CD4-positive, alpha-beta T cell treated with Interleukin-10 for 1 hour (primary cell): ENCODE results near the gene C1QTNF2.

Source experiments
- DNase-seq: peaks from one replicate; pipeline ENCODE4 v3.0.0-alpha.2; 2020

Gene C1QTNF2, protein sequence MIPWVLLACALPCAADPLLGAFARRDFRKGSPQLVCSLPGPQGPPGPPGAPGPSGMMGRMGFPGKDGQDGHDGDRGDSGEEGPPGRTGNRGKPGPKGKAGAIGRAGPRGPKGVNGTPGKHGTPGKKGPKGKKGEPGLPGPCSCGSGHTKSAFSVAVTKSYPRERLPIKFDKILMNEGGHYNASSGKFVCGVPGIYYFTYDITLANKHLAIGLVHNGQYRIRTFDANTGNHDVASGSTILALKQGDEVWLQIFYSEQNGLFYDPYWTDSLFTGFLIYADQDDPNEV

DNA sequence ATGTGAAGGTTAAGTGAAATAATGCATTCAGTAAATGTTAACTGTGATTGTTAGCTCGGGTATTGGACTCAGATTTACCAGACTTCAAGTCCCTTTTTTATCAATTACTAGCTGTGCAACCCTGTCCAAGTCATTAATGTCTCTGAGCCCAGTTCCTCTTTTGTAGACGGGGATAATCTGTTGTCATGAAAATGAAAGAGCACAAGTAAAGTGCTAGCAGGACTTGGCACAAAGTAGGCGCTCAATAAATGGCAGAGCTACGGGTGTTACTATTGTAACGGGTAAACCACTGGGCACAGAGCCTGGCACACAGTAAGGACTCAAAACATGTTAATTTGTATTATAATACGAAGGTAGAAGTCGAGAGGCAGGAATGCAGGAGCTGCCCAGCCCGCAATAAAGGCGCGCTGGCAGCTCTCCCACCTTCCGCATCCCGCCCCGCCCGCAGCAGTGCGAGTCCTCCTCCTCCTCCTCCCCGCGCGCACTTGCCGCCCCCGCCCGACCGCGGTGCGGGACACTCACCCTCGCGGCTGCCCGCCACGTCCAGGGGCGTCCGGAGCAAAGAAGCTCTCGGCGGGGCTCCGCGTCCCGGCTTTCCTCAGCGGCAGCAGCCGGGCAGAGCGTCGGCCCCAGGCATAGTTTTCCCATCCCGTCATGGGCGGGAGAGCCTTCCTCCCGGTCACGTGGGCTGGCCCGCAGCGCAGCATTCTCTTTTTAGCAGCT is at the start of gene C1QTNF2:
TSS of gene C1QTNF2 (minus strand) at position 637 of the 723 bp plus-strand sequence. CDS start 15,615 bp downstream, outside the sequence.
- no peak for DNase-seq

DNA sequence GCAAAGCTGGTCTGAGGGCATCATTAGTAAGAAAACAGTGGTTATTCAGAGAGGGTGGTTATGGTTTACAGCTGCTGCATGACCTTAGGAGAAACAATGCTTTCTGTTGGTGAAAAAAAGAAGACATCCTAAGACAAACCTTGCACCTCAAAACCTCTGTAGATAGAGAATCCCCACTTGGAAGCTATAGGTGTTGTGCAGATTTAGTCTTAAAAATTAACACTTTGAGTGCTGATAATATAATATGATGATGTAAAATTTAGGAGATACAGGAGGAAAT is 49.8 kb upstream of the C1QTNF2 start:
- no peak for DNase-seq

DNA sequence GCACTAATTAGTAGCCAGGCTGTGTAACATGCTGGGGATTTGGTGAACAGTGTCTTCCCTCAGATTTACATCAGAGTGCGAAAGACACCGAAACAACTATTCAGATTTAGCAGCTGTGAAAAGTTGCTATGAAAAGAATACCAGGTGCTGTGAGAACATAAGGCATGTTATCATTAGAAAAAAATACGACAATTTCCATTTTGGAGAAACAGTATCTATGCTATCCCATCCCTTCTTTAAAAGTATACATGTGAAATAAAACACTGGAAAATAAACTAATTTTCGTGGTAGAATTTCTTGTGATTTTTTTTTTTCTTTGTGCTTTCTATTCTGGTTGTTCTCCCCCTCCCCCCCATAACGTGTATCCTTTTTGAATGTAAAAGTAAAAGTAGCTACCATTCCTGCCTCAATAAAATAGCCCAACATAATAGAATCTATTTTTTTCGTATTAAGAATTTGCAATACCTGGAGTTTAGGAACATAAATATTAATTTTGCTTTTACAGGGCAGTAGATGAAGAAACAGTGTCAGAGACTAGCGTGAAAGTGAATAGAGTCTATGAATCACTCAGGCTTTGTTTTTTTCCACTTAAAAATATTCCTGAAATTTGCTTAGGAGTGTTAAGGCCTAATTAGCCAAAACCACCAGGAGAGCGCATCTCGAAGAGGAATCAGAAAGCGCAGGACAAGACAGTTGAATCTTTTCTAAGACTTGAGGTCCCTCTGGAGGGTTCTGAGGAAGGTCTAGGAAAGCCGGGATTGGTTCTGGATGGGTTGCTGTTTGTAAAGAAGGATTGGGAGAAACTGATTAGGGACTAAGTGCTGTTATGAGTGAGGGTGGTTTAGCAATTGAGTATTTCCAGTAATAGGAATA is 49.3 kb upstream of the C1QTNF2 start:
- DNase-seq: no peak

DNA sequence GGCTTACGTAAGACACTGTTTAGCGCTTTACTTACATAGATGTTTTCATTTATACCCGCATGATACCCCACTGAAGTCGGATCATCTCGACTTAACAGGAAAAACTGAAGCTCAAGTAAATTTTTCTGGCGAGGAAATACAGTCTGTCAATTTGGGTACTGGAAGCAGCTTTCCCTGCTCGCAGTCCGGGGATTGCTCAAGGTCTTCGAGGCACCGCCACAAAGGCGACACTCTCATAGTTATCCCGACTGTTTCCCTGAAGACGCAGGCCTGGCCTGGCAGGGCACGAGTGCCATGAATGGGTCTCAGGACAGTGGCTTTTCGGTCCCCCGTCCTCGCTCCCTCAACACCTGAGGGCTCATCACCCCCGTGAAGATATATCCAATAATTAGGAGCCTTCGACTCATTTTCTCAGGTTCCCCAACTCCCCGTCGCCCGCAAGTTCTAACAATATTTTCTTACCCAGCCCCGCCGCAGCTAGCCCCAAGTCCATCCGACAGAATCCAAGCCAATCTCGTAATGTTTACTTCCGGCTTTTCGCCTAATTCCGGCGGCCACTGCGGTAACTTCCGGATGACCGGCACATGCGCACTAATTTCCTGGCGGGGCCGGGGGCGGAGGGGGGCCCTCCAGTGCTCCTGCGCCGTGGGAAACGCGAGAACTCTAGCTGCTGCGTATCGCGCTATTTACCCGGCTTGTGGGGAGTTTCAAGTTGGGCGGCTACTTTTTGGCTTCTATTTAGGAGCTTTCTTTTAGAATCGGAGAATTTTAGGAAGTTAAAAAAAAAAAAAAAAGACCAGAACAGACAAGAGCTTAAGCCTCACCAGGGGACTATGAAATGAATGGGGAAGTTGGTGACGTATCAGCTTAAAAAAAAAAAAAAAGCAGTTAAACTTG is 48.4 kb upstream of the C1QTNF2 start, which contains the start of gene SLU7:
TSS of gene SLU7 (minus strand) at position 521 of the 897 bp plus-strand sequence. CDS start 3,787 bp downstream, outside the sequence.
- peak; percentile 95 for DNase-seq

DNA sequence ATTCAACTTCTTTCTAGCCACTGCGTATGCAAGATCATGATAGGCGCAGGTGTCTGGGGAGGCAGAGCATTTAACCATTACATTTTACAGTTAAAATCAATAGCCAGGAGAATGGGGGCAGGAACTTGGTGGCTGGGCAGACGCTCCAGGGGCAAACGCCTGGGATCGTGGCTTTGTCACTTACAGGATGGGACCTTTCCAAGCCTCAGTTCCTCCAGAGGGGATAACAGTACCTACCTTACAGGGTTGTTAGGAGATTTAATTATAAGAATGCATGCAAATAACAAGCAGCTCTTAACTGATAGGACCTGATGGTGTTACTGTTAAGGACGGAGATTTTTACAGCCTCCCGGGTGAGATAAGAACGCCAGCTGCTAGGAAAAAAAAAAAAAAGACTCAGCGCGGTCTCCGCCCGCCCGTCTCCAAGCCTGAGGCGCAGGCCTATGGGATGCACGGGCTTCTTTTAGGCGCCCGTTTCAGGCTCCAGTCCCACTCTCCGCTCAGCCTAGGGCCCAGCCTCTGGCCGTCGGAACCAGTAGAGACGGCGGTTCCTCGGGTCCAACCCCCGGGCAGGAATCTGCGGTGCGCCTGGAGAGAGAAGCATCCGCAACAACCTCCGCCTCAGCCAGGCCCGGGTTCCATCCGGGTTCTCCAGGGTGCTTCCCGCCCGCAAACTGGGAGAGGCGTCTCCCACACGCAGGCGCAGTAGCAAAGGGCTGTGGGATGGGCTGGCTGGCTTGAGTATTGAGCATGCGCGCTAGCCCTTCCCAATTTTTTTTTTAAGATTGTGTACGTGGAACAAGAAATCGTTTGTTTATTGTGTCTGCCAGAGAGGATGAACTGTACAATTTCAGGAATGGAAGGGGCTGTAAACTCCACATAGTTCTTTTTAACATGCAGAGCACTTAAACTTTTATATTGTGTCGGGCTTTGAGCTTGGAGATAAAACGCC is 29.3 kb upstream of the C1QTNF2 start, which contains the start of gene FAM200C:
TSS of gene FAM200C (minus strand) at position 653 of the 952 bp plus-strand sequence. CDS start 4,564 bp downstream, outside the sequence.
- peak; percentile 76 for DNase-seq

DNA sequence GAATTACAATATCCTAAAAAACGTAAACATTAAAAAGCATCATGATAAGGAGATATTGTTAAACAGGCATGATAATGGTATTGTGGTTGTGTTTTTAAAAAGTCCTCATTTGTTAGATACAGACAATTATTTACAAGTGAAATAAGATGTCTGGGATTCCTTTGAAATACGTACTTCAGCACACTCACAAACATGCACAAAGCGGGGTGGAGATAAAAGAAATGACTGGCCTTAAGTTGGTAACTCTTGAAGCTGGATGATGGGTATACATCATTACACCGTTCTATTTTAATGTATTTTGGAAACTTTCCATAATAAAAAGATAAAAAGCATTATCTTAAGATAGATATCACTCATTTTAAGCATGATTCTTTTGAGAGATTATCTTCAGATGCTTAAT is 28.4 kb upstream of the C1QTNF2 start:
- no peak for DNase-seq

DNA sequence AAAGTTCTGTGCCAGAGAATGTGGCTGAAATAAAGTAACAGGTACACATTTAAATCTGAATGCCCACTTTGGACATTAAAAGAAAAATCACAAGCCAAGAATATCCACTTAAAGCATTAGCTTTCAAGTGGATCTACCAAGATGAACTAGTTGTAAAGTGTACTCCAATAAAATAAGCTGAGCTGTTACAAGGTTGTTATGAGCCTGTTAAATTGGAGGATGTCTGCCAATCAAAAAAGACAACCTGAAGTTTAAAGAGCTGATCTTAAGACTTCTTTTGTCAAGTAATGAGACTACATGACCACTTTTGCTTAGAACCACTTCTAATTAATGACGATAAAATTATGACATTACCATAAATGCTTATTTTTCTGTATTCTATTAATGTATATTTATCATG is 27.1 kb upstream of the C1QTNF2 start:
- DNase-seq: no peak

DNA sequence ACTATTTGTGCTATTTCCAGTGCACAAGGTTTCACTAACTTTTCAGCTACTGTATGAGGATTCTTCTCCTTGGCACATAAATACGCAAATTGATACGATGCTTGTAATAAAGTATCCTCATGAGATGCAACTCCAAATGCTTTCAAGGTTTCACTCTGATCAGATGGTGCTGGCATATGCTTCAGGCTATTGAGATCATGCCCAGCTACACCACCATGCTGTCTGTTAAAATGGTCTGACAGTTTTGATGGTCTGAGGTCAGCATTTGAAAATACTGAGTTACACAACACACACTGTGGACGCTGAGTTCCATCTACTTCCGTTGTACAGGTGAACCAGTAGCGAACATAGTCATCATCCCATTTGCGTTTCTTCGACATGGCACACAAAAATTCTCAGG is 24.7 kb upstream of the C1QTNF2 start:
- no peak for DNase-seq

DNA sequence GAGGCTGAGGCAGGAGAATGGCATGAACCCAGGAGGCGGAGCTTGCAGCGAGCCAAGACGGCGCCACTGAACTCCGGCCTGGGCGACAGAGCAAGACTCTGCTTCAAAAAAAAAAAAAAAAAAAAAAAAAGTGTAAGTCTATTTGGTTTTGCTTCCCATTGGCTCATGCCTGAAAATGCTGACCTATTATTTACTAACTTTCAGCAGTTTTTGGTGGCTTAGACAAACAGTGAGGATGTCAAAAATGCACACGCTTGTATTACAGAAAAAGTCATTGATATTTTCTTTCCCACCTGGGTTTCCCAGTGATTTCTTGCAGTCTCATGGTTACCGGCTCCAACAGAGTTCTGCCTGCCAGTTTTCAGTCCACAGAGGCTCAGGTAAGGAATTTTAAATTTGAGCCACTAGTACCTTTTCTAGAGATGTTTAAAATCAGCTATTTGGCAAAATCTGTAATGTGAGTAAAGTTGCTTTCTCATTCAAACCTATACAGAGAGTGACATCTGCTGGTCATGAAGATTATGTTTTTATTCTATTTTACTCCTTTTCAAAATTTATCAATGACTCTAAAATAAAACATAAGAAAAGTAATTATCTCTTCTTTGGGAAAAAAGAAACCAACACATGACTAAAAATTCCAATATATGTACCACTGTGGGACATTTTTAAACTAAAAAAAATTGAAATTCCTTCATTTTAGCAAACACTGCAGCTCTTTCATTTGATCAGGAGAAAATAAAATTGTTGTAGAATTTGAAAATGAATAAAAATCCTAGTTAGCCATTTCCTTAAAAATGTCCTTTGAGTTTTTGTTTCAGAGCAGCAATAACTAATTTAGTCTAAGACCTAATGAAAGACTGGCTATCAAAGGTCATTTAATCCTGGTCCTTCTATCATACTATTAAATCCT is 20.6 kb upstream of the C1QTNF2 start:
- peak; percentile 23 for DNase-seq

DNA sequence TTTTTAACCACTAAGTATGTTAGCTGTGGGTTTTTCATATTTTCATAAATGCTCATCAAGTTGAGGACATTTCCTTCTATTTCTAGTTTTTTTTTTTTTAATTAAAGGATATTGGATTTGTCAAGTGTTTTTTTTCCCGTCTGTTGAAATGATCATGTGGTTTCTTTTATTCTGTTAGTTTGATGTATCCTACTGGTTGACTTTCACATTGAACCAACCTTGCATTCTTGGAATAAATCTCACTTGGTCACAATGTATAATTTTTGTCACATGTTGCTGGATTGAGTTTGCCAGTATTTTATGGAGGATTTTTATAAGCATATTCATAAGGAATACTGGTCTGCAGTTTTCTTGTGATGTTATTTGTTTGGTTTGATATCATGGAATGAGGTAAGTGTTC is 17.0 kb upstream of the C1QTNF2 start:
- DNase-seq: no peak

DNA sequence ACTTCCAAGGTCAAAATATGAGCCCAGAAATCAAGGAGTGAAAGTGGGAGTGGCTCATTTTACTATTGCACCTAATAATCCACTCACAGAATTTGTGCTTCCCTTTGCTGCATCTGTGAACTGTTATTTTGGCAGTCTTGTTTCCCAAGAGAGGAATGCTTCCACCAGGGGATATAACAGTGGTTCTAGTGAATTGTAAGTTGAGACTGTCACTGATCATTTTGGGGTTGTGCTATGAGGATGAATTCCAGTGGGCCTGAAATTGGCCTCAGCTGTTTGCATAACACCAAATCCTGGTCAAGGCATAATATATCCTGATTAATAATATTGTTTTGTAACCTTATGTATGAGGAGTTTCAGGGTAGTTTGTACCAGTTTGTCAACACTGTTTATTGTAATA is 15.1 kb upstream of the C1QTNF2 start:
- no peak for DNase-seq

DNA sequence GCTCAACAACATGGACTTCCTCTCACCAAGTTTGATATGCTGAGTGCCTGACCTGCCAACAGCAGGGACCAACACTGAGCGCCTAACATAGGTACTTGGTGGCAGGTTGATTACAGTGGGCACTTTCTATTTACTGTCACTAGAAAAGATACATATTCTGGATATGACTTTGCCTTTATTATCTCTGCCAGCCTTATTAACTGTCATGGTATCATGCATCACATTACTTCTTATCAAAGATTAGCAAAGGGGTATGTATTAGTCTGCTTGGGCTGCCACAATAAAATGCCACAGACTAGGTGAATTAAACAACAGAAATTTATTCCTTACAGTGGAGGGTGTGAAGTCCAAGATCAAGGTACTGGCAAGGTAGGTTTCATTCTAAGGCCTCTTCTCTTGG is 14.3 kb upstream of the C1QTNF2 start:
- no peak for DNase-seq

DNA sequence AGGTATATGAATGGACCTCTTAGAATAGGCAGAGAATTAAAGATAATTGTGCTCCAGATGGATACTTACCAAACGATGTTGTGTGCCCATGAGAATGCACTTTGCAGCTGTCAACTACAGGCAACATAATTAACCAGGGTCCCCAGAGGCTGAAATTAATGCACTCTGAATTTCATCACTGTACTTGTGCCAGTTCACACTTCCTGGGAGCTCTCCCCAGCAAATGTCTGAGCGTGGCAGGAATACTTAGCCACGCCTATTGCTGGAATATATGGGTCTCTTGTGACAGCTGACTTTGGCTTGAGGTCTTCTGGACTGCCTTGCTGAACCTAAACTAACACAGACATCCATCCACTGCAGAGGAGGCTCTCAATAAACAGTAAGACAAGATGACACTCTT is 11.9 kb upstream of the C1QTNF2 start:
- no peak for DNase-seq

DNA sequence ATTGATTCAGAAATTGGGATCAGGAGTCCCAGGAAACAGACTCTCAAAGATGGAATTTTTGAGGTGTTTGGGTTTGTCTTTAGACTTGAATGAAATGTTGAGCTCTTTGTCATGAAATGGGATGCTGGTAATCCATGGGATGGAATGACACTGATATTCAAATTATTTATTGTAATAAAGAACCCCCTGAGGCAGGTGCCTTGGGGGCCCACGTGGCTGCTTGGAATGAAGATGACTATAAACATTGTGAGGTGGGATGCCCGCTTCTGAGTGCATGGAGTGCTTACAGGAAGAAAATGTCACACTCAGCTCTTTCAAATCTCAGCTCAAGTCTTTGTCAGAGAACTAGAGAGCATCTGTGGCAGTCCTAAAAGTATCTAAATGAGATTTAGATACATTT is 9.6 kb upstream of the C1QTNF2 start:
- DNase-seq: no peak

DNA sequence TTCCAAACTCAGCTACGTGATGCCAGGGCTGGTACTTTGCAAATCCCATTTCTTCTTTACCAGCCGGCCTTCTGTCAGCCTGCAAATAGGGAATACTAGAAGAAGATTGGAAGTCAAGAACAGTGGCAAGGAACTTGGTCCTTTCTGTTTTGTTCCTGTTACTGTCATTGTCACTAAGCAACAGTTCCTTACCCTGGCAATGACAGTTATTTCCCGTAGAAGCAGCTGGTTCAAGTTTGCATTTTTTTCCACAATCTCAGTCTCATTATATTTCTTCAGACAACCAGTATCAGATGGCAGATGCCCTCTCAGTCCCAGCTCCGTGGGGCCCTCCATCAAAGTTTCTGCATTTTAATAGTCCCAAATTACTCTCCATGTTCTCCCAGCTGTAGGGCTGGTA is 9.1 kb upstream of the C1QTNF2 start:
- DNase-seq: no peak

DNA sequence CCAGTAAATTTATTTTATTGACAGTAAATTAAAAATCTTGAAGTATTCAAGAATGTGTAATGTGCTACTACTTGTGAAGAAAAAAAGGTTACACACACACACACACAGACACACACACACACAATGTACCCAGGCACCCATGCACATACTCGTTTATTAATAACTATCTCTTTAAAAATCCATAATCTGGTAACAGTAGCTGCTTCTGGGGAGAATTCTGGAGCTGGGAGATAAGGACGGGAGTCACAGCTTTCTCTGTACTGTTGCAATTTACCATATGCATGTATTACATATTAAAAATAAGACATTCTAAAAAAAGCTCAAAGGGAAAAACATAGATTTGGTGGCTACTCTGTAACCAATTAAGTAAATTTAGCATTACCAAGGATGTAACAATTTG is 7.9 kb upstream of the C1QTNF2 start:
- no peak for DNase-seq

DNA sequence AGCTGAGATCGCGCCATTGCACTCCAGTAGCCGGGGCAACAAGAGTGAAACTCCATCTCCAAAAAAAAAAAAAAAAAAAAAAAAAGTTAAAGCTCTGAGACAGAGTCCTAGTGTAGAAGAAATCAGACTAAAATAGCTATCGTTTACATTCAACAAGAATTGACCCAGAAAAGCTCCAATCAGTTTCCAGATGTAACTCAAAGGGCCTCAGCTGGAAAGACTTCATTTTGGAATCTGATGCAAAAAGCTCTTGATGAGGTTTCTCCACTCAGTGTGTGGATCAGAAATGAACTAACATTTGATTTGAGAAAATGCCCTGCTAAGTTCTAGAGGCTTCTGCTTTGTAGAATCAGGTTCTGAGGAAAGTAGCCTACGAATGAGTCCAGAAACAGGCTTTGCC is 7.2 kb upstream of the C1QTNF2 start:
- no peak for DNase-seq

DNA sequence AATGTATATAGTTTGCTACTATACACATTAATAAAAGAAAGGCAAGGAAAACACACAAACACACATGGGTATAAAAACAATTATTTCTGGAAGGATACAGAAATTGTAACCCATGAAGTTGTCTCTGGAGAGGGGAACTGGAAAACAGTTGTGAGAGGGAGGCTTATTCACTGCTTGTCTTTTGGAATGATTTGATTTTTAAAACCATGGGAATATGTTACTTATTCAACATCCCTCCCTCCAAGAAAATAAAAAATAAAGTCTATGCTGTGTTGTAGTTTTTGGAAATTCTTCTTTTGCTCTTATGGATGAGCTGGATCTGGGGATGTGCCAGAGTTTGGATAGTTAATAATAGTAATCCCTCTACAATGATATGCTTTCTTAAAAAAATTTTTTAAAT is 6.0 kb upstream of the C1QTNF2 start:
- no peak for DNase-seq

DNA sequence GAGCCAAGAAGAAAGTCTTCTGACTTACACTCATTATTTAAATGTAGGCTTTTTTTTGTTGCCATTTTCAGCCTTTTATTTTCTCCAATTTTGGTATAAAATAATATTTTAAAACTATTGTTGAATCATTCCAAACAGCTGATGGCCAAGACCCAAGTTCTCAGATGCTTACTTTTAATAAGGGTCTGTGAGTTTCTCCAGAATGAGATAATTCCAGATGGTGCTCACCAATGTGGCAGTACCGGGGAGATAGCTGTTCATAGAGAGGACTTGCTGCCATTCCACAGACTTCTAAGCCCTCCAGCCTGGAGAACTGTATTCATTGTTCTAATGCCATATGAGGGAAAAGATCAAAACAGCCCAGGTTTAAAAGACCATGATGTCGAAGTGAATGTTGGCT is 5.3 kb upstream of the C1QTNF2 start:
- no peak for DNase-seq

DNA sequence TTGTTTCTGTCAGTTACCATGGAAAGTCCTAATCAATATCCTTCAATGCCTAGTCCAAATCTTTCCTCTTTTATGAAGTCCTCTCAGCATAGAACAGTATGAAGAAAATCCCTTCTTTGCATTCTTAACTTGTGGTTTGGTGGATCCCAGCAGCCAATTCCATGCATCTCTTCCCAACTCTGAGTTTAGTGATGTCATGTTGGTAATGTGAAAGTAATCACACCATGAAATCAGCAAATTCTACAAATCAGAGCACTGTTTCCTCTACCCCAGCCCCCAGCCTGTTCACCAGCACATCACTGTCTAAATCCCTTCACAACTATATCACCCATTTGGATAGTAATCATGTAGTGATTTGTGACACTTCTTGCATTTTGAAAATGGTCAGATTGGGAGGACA is 4.7 kb upstream of the C1QTNF2 start:
- no peak for DNase-seq
